Fibroblast of mammary gland (primary cell): ENCODE data around the gene GFPT2.
A peak's percentile ranks its signal among the peaks of the same experiment; 100 is the strongest.

ENCODE experiments used
- DNase-seq: peaks from one replicate; pipeline ENCODE4 v3.0.0-alpha.2; 2010; ENCODE audit warnings: low read depth
- H3K4me3 ChIP-seq: 2 replicates; pipeline ENCODE4 v1.5.1; 2011; ENCODE audit warnings: low read depth, mild to moderate bottlenecking, low read length, moderate library complexity; ENCODE audit not compliant: control insufficient read depth
- TF ChIP-seq, protein P1 (sequence below): conservative IDR thresholded peaks from 2 replicates; pipeline ENCODE4 v1.5.1; 2011; ENCODE audit warnings: low read depth, low read length, inconsistent platforms; ENCODE audit not compliant: control insufficient read depth, insufficient read depth

Gene GFPT2

DNA sequence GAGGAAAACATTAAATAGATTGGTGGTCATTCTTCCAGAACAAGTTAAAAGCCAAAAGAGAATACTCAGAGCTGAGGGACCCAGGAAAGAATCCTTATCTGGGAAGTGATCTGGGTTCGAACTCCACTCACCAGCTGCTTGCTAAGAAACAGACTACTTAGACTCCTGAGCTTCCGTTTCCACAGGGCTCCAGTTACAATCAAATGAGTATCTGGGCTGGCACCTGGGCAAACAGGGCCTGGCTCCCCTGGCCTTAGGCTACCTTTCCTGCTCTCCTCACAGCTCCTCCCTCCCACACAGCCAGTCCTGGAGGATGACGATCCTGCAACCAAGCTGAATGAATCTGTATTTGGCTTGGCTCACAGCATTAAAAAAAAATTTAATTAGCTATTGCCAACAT lies 63.7 kb downstream of the GFPT2 start:
- TF ChIP-seq, protein P1, sequence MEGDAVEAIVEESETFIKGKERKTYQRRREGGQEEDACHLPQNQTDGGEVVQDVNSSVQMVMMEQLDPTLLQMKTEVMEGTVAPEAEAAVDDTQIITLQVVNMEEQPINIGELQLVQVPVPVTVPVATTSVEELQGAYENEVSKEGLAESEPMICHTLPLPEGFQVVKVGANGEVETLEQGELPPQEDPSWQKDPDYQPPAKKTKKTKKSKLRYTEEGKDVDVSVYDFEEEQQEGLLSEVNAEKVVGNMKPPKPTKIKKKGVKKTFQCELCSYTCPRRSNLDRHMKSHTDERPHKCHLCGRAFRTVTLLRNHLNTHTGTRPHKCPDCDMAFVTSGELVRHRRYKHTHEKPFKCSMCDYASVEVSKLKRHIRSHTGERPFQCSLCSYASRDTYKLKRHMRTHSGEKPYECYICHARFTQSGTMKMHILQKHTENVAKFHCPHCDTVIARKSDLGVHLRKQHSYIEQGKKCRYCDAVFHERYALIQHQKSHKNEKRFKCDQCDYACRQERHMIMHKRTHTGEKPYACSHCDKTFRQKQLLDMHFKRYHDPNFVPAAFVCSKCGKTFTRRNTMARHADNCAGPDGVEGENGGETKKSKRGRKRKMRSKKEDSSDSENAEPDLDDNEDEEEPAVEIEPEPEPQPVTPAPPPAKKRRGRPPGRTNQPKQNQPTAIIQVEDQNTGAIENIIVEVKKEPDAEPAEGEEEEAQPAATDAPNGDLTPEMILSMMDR: no peak
- H3K4me3 ChIP-seq: no peak overlapping the region
- DNase-seq: no peak

DNA sequence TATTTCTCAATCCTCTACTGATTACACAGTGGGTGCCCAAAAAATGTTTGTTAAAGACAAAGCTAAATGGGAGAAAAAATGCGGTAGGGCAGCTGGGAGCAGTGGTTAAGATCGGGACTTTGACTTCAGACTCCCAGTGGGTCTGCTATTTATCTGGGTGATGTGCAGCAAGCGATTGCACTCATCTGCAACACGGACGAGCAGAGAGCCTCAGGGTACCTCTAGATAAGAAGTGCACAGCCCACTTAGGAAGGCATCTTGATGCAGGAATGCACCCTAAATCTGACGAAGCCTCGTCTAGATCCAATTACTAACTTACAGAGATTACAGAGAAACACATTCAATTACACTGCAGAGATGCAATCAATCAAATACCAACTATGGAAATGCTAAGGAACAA lies 65.3 kb downstream of the GFPT2 start:
- TF ChIP-seq, protein P1: no peak
- no peak for DNase-seq
- no peak overlapping the region for H3K4me3 ChIP-seq

DNA sequence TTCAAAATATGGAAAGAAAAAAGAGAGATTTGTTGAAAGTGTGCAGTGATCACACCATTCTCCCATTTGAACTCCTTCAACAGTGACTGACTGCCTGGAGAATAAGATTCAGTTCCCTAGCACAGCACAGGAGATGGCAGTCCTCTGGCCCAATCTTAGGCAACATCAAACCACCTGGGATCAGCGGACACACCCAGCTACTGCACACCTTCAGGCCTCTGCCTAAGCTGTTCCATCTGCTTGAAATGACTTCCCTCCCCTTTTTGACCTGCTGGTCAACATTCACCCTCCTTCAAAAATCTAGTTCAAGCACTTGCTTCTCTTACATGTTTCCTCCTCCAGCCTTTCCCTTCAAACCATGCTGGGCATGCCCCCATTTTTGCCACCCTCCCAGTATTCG lies 65.7 kb downstream of the GFPT2 start:
- DNase-seq: no peak
- TF ChIP-seq, protein P1: no peak
- no peak overlapping the region for H3K4me3 ChIP-seq

DNA sequence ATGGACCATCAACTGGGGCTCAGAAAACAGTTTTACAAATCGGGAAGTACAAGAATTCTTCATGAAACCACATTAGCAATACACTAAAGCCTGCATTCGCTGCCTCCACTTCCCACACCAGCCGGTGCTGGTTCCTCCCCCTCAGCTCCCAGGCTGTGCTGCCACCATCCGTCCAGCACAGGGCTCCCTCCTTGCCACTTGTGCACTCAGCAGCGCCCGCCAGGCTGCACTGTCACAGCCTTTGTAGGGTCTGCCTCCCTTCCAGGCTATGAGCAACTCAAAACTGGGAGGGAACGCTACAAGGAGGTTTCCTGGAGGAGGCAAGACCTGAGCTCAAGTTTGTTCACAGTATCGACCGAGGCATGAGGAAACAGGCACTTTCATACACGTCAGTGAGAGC lies 69.0 kb downstream of the GFPT2 start:
- TF ChIP-seq, protein P1: no peak
- DNase-seq: no peak

DNA sequence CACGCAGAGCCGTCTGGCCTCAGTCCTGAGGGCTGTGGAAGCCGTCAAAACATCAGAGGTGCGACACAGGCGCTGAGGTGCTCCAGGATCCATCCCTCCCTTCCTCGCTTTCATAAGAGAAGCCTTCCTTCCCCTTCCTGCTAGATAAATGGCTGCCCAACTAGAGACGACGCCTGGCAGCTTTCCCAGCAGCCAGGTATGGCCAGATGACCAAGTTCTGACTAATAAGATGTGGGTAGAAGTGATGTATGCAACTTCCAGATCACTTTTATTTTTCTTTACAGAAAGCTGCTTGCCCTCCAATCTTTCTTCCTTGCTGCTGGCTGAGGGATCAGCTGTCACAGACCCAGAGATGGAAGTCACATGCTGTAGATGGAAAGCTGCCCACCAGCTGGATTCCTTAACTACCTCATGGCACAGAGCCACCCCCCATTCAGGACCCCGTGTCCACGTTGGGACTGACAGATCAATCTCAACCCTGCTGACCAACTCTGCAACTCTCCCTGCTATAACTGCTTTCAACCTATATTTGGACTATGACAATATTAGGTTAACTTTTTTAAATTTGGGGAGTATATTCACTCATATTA lies 70.0 kb downstream of the GFPT2 start:
- no peak overlapping the region for H3K4me3 ChIP-seq
- TF ChIP-seq, protein P1: no peak
- peak; percentile 28 for DNase-seq

More for the DNA sequence above, 69.0 kb downstream of the GFPT2 start:
- H3K4me3 ChIP-seq: no peak overlapping the region

DNA sequence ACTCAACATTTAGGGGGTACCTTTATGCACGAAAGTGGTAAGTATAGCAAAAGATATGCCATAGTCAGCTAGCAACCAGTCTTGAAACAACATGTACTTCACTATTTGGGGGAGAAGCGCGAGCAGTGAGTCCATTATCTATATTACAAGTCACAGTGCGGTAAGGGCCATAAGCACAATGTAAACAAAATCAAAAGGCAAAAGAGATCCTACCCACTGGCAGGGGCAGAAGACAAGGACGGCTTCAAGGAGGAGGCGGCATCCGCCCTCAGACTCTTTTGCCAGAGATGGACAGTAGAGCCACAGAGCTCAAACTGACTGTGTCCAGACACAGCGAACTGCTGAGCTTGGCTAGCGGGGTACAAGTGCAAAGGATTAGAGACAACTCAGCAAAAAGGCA lies 70.9 kb downstream of the GFPT2 start:
- DNase-seq: no peak
- no peak overlapping the region for H3K4me3 ChIP-seq
- TF ChIP-seq, protein P1: no peak

DNA sequence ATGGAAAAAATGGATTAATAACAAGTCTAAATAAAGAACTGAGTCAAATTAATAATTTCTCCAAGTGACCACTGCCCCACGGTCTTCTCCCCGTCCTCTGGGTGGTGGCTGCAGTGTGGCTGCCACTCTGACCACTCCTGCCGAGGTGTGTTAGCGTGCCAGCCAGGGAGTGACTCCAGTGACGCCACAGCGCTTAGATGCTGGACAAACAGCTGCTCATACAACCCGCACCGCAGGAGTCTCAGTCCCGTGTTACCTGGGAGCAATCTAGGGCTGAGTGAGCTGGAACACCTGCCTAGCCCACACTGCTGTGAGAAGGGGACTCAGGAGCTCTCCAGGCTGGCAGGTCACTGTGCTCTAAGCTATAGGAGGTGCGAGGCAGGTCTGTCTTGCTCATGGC lies 71.4 kb downstream of the GFPT2 start:
- TF ChIP-seq, protein P1: no peak
- no peak for DNase-seq
- no peak overlapping the region for H3K4me3 ChIP-seq
